ENCODE results near the gene DLK1. TPM values are rescaled to one million over a fixed set of nuclear protein-coding genes. Genes with fewer than 3 reads are reported as not detected.

DLK1 gene
- total RNA-seq, 1 experiment from 2014 or later, result 0.69 TPM

DNA sequence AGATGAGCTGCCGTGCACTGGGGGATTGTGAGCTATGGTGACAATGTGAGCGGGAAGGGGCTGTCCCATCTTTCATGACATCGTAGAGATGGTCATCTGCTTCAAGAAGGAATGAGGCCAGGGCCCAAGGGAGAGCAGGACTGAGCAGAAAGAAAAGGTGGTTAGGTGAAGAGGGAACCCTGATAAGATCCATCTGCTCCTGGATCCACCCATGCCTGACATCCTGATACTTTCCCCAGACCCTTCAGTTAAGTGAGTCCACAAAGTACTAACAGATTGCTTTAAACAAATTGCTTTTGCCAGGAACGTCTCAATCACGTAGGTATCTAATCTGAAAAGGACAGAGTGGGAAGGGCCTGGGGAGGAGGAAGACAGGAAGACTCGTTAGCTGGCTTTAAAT is 25.4 kb upstream of the DLK1 start:
- Histone ChIP-seq H3K4me3 (ENCODE audit: low read depth in 2 of 2, low read length in 2 of 2) (no peak overlapping the region), H3K9me3 (ENCODE audit: control insufficient read depth, insufficient read depth, low read depth, low read length) (no peaks in the 10 kb centered on the region), H3K27ac (ENCODE audit: low read length) (no peak overlapping the region), H3K4me1 (ENCODE audit: control insufficient read depth, insufficient read depth, low read length) (no peaks in the 10 kb centered on the region), H3K27me3 (ENCODE audit: control insufficient read depth, insufficient read depth, low read length) (no peaks in the 10 kb centered on the region), H3K36me3 (ENCODE audit: control insufficient read depth, insufficient read depth, low read length) (no peaks in the 10 kb centered on the region)
- in situ Hi-C loops (cut with HindIII; ENCODE audit: low pct_unique_long_range_greater_than_20kb, low sequenced_read_pairs) (no loop called here), intact Hi-C loops (cut with micrococcal nuclease; ENCODE audit: unreplicated experiment) (no loop called here)
- no peak for ATAC-seq
- POLR2A ChIA-PET, result no interaction called here
- CTCF ChIA-PET, result no interaction called here
- no TSS peak for BruUV-seq (replicated peaks)
- TF ChIP-seq TCF7L2 (IDR thresholded peaks at IDR 0.05; ENCODE audit: low read depth, low read length) (no peak), POLR2AphosphoS5 (IDR thresholded peaks at IDR 0.05; ENCODE audit: low read depth, low read length) (no peak), SIN3A (IDR thresholded peaks at IDR 0.05; ENCODE audit: borderline replicate concordance, insufficient read depth, low read depth, low read length) (no peak)
- TF ChIP-seq, protein P1, sequence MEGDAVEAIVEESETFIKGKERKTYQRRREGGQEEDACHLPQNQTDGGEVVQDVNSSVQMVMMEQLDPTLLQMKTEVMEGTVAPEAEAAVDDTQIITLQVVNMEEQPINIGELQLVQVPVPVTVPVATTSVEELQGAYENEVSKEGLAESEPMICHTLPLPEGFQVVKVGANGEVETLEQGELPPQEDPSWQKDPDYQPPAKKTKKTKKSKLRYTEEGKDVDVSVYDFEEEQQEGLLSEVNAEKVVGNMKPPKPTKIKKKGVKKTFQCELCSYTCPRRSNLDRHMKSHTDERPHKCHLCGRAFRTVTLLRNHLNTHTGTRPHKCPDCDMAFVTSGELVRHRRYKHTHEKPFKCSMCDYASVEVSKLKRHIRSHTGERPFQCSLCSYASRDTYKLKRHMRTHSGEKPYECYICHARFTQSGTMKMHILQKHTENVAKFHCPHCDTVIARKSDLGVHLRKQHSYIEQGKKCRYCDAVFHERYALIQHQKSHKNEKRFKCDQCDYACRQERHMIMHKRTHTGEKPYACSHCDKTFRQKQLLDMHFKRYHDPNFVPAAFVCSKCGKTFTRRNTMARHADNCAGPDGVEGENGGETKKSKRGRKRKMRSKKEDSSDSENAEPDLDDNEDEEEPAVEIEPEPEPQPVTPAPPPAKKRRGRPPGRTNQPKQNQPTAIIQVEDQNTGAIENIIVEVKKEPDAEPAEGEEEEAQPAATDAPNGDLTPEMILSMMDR (IDR thresholded peaks at IDR 0.05), result no peak
- TF ChIP-seq, protein P2, sequence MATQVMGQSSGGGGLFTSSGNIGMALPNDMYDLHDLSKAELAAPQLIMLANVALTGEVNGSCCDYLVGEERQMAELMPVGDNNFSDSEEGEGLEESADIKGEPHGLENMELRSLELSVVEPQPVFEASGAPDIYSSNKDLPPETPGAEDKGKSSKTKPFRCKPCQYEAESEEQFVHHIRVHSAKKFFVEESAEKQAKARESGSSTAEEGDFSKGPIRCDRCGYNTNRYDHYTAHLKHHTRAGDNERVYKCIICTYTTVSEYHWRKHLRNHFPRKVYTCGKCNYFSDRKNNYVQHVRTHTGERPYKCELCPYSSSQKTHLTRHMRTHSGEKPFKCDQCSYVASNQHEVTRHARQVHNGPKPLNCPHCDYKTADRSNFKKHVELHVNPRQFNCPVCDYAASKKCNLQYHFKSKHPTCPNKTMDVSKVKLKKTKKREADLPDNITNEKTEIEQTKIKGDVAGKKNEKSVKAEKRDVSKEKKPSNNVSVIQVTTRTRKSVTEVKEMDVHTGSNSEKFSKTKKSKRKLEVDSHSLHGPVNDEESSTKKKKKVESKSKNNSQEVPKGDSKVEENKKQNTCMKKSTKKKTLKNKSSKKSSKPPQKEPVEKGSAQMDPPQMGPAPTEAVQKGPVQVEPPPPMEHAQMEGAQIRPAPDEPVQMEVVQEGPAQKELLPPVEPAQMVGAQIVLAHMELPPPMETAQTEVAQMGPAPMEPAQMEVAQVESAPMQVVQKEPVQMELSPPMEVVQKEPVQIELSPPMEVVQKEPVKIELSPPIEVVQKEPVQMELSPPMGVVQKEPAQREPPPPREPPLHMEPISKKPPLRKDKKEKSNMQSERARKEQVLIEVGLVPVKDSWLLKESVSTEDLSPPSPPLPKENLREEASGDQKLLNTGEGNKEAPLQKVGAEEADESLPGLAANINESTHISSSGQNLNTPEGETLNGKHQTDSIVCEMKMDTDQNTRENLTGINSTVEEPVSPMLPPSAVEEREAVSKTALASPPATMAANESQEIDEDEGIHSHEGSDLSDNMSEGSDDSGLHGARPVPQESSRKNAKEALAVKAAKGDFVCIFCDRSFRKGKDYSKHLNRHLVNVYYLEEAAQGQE (IDR thresholded peaks at IDR 0.05; ENCODE audit: insufficient read depth in 1 of 2, low read depth in 2 of 2, low read length in 1 of 2), result no peak
- DNase-seq (ENCODE audit: low read depth, low spot score), result no peak

DNA sequence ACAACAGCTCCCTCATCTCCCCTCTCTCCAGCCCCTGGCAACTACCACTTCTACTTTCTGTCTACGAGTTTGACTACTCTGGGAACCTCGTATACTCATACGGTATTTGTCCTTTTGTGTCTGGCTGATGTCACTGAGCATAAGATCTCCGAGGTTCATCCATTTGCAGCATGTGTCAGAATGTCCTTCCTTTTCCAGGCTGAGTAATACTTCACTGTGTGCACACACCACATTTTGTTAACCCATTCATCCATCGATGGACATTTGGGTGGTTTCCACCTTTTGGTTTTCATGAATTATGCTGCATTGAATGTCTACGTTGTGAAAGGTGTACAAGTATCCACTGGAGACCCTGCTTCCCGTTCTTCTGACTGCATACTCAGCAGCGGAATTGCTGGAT is 24.1 kb upstream of the DLK1 start:
- Histone ChIP-seq H3K36me3 (ENCODE audit: control insufficient read depth, insufficient read depth, low read length) (no peaks in the 10 kb centered on the region), H3K4me1 (ENCODE audit: control insufficient read depth, insufficient read depth, low read length) (no peaks in the 10 kb centered on the region), H3K4me3 (ENCODE audit: low read depth in 2 of 2, low read length in 2 of 2) (no peak overlapping the region), H3K9me3 (ENCODE audit: control insufficient read depth, insufficient read depth, low read depth, low read length) (no peaks in the 10 kb centered on the region), H3K27me3 (ENCODE audit: control insufficient read depth, insufficient read depth, low read length) (no peaks in the 10 kb centered on the region), H3K27ac (ENCODE audit: low read length) (no peak overlapping the region)
- no peak for DNase-seq (ENCODE audit: low read depth, low spot score)
- intact Hi-C loops (cut with micrococcal nuclease; ENCODE audit: unreplicated experiment) (no loop called here), in situ Hi-C loops (cut with HindIII; ENCODE audit: low pct_unique_long_range_greater_than_20kb, low sequenced_read_pairs) (no loop called here)
- ATAC-seq, result no peak
- no TSS peak for BruUV-seq (replicated peaks)
- CTCF ChIA-PET, result no interaction called here
- TF ChIP-seq POLR2AphosphoS5 (IDR thresholded peaks at IDR 0.05; ENCODE audit: low read depth, low read length), result no peak
- no peak for TF ChIP-seq TCF7L2 (IDR thresholded peaks at IDR 0.05; ENCODE audit: low read depth, low read length)
- TF ChIP-seq, protein P2 (IDR thresholded peaks at IDR 0.05; ENCODE audit: insufficient read depth in 1 of 2, low read depth in 2 of 2, low read length in 1 of 2), result no peak
- TF ChIP-seq, protein P1 (IDR thresholded peaks at IDR 0.05), result no peak
- TF ChIP-seq SIN3A (IDR thresholded peaks at IDR 0.05; ENCODE audit: borderline replicate concordance, insufficient read depth, low read depth, low read length), result no peak
- POLR2A ChIA-PET, result no interaction called here

All from Panc1 (cell line).